ENCODE data around the gene SPINK5. TPM values are rescaled to one million over a fixed set of nuclear protein-coding genes. Genes with fewer than 3 reads are reported as not detected.

Gene SPINK5
- polyA plus RNA-seq, 1 donor (not counting 4 experiments of a cell fraction or from before 2014, with no cell fraction given) = 22.6 TPM

DNA sequence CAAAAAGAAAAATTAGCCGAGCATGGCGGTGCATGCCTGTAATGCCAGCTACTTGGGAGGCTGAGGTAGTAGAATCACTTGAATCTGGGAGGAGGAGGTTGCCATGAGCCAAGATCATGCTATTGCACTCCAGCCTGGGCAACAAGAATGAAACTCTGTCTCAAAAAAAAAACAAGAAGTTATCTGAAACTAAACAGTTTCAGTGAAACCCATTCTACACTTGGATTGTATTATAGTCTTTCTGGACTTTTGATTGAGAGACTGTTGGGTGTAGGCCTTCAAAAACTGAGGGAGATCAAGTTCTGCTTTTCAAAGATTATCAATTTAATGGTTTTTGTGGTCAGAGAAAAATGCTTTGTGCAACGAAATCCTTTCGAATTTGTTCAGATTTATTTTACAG lies 34.6 kb upstream of the SPINK5 start:
- Histone ChIP-seq H3K36me3 (ENCODE audit: control insufficient read depth in 2 of 2, extremely low read depth in 1 of 2, insufficient read depth in 2 of 2, low read length in 2 of 2) (no peaks in the 10 kb centered on the region), H3K79me2 (ENCODE audit: control insufficient read depth, insufficient read depth, low read length) (no peaks in the 10 kb centered on the region), H3K4me3 (ENCODE audit: control insufficient read depth in 2 of 3, extremely low read depth in 1 of 3, insufficient read depth in 2 of 3, low read depth in 1 of 3, low read length in 3 of 3) (no peak overlapping the region), H4K20me1 (ENCODE audit: control insufficient read depth, extremely low read depth, insufficient read depth, low read length) (no peaks in the 10 kb centered on the region), H3K4me1 (ENCODE audit: control insufficient read depth, extremely low read depth, insufficient read depth, low read length) (peaks cover 6% of the 10 kb centered on the region), H2AFZ (ENCODE audit: control insufficient read depth, low read length) (no peak overlapping the region), H3K9me3 (ENCODE audit: control insufficient read depth, low read depth, low read length) (no peaks in the 10 kb centered on the region), H3K9ac (ENCODE audit: control insufficient read depth, extremely low read depth, insufficient read depth, low read length) (no peak overlapping the region), H3K27me3 (ENCODE audit: control insufficient read depth, extremely low read depth, insufficient read depth, low read length) (no peaks in the 10 kb centered on the region), H3K27ac (ENCODE audit: control insufficient read depth, insufficient read depth, low read length) (no peak overlapping the region), H3K4me2 (ENCODE audit: control insufficient read depth, extremely low read depth, insufficient read depth, low read depth, low read length) (no peak overlapping the region), H3K9me1 (ENCODE audit: control insufficient read depth, extremely low read depth, insufficient read depth, low read length) (no peaks in the 10 kb centered on the region)
- TF ChIP-seq, protein P1, sequence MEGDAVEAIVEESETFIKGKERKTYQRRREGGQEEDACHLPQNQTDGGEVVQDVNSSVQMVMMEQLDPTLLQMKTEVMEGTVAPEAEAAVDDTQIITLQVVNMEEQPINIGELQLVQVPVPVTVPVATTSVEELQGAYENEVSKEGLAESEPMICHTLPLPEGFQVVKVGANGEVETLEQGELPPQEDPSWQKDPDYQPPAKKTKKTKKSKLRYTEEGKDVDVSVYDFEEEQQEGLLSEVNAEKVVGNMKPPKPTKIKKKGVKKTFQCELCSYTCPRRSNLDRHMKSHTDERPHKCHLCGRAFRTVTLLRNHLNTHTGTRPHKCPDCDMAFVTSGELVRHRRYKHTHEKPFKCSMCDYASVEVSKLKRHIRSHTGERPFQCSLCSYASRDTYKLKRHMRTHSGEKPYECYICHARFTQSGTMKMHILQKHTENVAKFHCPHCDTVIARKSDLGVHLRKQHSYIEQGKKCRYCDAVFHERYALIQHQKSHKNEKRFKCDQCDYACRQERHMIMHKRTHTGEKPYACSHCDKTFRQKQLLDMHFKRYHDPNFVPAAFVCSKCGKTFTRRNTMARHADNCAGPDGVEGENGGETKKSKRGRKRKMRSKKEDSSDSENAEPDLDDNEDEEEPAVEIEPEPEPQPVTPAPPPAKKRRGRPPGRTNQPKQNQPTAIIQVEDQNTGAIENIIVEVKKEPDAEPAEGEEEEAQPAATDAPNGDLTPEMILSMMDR (optimal IDR thresholded peaks at IDR 0.05 in 1 of 3, IDR thresholded peaks at IDR 0.05 in 1 of 3, conservative IDR thresholded peaks at IDR 0.05 in 1 of 3; ENCODE audit: extremely low read depth in 1 of 3, insufficient read depth in 2 of 3, low read length in 3 of 3) = no peak
- TF ChIP-seq EZH2 (IDR thresholded peaks at IDR 0.05; ENCODE audit: low read length) = no peak
- no peak for DNase-seq (ENCODE audit: low read depth, low spot score)
- dilution Hi-C loops (cut with MboI; ENCODE audit: extremely low pct_ligation_motif_present, low sequenced_read_pairs) = no loop called here
- no peak for FAIRE-seq

DNA sequence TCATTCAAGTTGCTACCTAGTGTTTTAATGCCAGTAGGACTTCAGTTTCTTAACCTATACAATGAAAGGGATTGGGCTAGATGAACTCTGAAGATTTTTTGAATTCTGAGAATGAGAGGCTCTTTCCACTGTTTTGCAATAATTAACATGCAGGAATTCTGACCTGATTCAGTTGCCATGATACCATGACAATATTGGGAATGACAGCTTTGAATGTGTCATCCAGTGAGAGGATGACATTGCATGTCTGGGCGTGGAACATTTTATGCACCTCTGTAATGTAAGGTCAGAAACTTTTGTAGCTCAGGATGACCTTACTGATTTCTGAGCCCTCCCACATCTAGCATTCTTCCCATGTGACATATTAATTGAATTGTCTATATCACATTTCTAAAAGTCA lies 30.6 kb upstream of the SPINK5 start:
- FAIRE-seq = peak; percentile 93

More for the DNA sequence above, 30.6 kb upstream of the SPINK5 start:
- Histone ChIP-seq H3K4me3 (ENCODE audit: control insufficient read depth in 2 of 3, extremely low read depth in 1 of 3, insufficient read depth in 2 of 3, low read depth in 1 of 3, low read length in 3 of 3) (no peak overlapping the region), H3K9ac (ENCODE audit: control insufficient read depth, extremely low read depth, insufficient read depth, low read length) (no peak overlapping the region), H3K4me1 (ENCODE audit: control insufficient read depth, extremely low read depth, insufficient read depth, low read length) (peaks cover 6% of the 10 kb centered on the region), H3K27ac (ENCODE audit: control insufficient read depth, insufficient read depth, low read length) (peak overlapping the region; percentile 31), H3K9me1 (ENCODE audit: control insufficient read depth, extremely low read depth, insufficient read depth, low read length) (no peaks in the 10 kb centered on the region), H3K27me3 (ENCODE audit: control insufficient read depth, extremely low read depth, insufficient read depth, low read length) (no peaks in the 10 kb centered on the region), H2AFZ (ENCODE audit: control insufficient read depth, low read length) (peak overlapping the region; percentile 11), H3K9me3 (ENCODE audit: control insufficient read depth, low read depth, low read length) (no peaks in the 10 kb centered on the region), H3K79me2 (ENCODE audit: control insufficient read depth, insufficient read depth, low read length) (no peaks in the 10 kb centered on the region), H3K4me2 (ENCODE audit: control insufficient read depth, extremely low read depth, insufficient read depth, low read depth, low read length) (no peak overlapping the region), H3K36me3 (ENCODE audit: control insufficient read depth in 2 of 2, extremely low read depth in 1 of 2, insufficient read depth in 2 of 2, low read length in 2 of 2) (no peaks in the 10 kb centered on the region), H4K20me1 (ENCODE audit: control insufficient read depth, extremely low read depth, insufficient read depth, low read length) (no peaks in the 10 kb centered on the region)
- dilution Hi-C loops (cut with MboI; ENCODE audit: extremely low pct_ligation_motif_present, low sequenced_read_pairs) = no loop called here
- DNase-seq (ENCODE audit: low read depth, low spot score) = no peak
- no peak for TF ChIP-seq EZH2 (IDR thresholded peaks at IDR 0.05; ENCODE audit: low read length)
- TF ChIP-seq, protein P1 (optimal IDR thresholded peaks at IDR 0.05 in 1 of 3, IDR thresholded peaks at IDR 0.05 in 1 of 3, conservative IDR thresholded peaks at IDR 0.05 in 1 of 3; ENCODE audit: extremely low read depth in 1 of 3, insufficient read depth in 2 of 3, low read length in 3 of 3) = no peak

Measured in keratinocyte (primary cell).